GM12878 (cell line): ENCODE measurements around the gene KLHDC1.

Experiments used
- CEBPZ ChIP-seq: fragments of 150-350 bp; IDR thresholded peaks from 2 replicates; pipeline ENCODE4 v1.6.1; 2016; ENCODE audit warnings: low read depth, low read length
- CTCF ChIP-seq, 3 experiments: IDR thresholded peaks in 2 of 3; conservative IDR thresholded peaks in 1 of 3; 2 replicates each; pipeline ENCODE4 v1.5.1; 2011; ENCODE audit warnings: low read depth in 3 of 3, low read length in 3 of 3, mild to moderate bottlenecking in 3 of 3, control low read depth in 2 of 3, moderate library complexity in 2 of 3, inconsistent platforms in 1 of 3, mixed read lengths in 1 of 3; ENCODE audit not compliant: control insufficient read depth in 2 of 3, insufficient read depth in 1 of 3; ENCODE audit errors: extremely low read depth in 1 of 3
- EP300 ChIP-seq, 2 experiments: fragments of 150-350 bp in 1 of 2; IDR thresholded peaks; 2 replicates each; pipeline ENCODE4 v1.6.1; 2011 to 2012; ENCODE audit warnings: low read depth in 2 of 2, low read length in 2 of 2, borderline replicate concordance in 1 of 2, improper control_type of control experiment in 1 of 2, inconsistent platforms in 1 of 2; ENCODE audit not compliant: control insufficient read depth in 1 of 2
- EZH2 ChIP-seq: IDR thresholded peaks from 2 replicates; pipeline ENCODE4 v1.6.1; 2012; ENCODE audit warnings: low read depth, mild to moderate bottlenecking, control low read depth, inconsistent platforms, low read length, borderline replicate concordance; ENCODE audit not compliant: control insufficient read depth
- GABPA ChIP-seq: IDR thresholded peaks from 2 replicates; pipeline ENCODE4 v1.6.1; 2014; ENCODE audit warnings: antibody characterized with exemption, low read depth, mild to moderate bottlenecking, inconsistent platforms
- HCFC1 ChIP-seq: fragments of 150-350 bp; IDR thresholded peaks from 2 replicates; pipeline ENCODE4 v1.6.1; 2014; ENCODE audit warnings: low read length
- HDAC6 ChIP-seq: fragments of 200-600 bp; sonication (generic); IDR thresholded peaks from one replicate; pipeline ENCODE4 v1.8.0; 2017; ENCODE audit warnings: antibody characterized with exemption; ENCODE audit not compliant: unreplicated experiment
- NFYA ChIP-seq: IDR thresholded peaks from 2 replicates; pipeline ENCODE4 v1.6.1; 2011; ENCODE audit warnings: low read depth, mild to moderate bottlenecking, low read length, improper control_type of control experiment, borderline replicate concordance
- RUNX3 ChIP-seq: IDR thresholded peaks from 2 replicates; pipeline ENCODE4 v1.6.1; 2012; ENCODE audit warnings: low read length, inconsistent platforms
- SREBF1 ChIP-seq: IDR thresholded peaks from 2 replicates; pipeline ENCODE4 v1.6.1; 2012; ENCODE audit warnings: mild to moderate bottlenecking, low read length
- SUZ12 ChIP-seq: fragments of 200-600 bp; sonication (generic); IDR thresholded peaks from one replicate; pipeline ENCODE4 v1.6.1; 2018; ENCODE audit warnings: antibody characterized with exemption, mild to moderate bottlenecking; ENCODE audit not compliant: unreplicated experiment
- TCF3 ChIP-seq: IDR thresholded peaks from 2 replicates; pipeline ENCODE4 v1.6.1; 2012; ENCODE audit warnings: low read depth, mild to moderate bottlenecking, low read length, borderline replicate concordance; ENCODE audit not compliant: insufficient read depth

GRCh38 chr14:49786315-49786714 lies 93.4 kb downstream of the KLHDC1 start:
- no peak for TF ChIP-seq EP300 (IDR thresholded peaks at IDR 0.05; ENCODE audit: borderline replicate concordance in 1 of 2, control insufficient read depth in 1 of 2, low read depth in 2 of 2, low read length in 2 of 2)
- TF ChIP-seq TCF3 = no peak
- TF ChIP-seq EZH2 = no peak
- TF ChIP-seq CTCF (IDR thresholded peaks at IDR 0.05 in 2 of 3, conservative IDR thresholded peaks at IDR 0.05 in 1 of 3; ENCODE audit: control insufficient read depth in 2 of 3, extremely low read depth in 1 of 3, insufficient read depth in 1 of 3, low read depth in 3 of 3, low read length in 3 of 3) = no peak
- TF ChIP-seq HCFC1 = no peak
- TF ChIP-seq GABPA = no peak
- TF ChIP-seq SUZ12 = no peak
- no peak for TF ChIP-seq SREBF1
- TF ChIP-seq CEBPZ = no peak
- TF ChIP-seq RUNX3 = no peak
- TF ChIP-seq NFYA = no peak
- no peak for TF ChIP-seq HDAC6
